HG03442 (cell line): ENCODE data around the gene MAMDC4.
A peak's percentile ranks its signal among the peaks of the same experiment; 100 is the strongest.

Source experiments
- ATAC-seq: cut with Tn5 transposase; IDR thresholded peaks from one replicate; pipeline ENCODE4 v1.9.1; 2021; ENCODE audit warnings: mild to moderate bottlenecking, moderate library complexity; ENCODE audit not compliant: unreplicated experiment

Gene MAMDC4

DNA sequence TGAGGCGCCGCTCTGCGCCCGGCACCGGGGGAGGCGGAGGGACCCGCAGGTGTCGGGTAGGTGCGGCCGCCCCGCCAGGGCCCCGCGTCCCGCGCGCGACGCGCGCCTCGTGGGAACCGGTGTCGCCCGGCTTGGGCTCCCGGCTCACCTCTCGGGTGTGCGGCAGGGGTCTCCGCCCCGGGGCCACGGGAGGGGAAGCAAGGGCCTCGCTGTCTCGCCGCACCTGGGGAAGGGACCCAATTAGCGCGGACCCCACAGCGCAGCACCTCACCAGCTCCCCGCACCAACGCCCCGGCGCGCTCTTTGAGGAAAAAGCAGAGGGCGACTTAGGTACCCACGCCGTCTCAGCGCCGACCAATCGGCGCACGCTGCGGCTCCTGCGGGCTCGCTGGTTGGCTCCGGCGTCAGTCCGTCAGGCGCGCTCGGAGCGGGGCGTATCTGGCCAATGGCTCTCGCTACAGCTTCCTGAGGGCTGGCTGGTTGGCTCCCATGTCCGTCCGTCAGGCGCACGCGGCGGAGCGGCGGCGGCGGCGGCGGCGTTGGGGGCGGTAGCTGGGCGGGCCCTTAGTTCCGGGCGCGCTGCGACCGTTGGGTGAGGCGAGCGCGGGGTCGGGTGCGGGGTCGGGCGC is 33.9 kb downstream of the MAMDC4 start, which contains the start of gene TRAF2:
Gene TRAF2, plus strand, starts transcription at position 567 of the 629 bp plus-strand sequence. CDS start 12,225 bp downstream, outside the sequence.
- ATAC-seq: peak; percentile 70

DNA sequence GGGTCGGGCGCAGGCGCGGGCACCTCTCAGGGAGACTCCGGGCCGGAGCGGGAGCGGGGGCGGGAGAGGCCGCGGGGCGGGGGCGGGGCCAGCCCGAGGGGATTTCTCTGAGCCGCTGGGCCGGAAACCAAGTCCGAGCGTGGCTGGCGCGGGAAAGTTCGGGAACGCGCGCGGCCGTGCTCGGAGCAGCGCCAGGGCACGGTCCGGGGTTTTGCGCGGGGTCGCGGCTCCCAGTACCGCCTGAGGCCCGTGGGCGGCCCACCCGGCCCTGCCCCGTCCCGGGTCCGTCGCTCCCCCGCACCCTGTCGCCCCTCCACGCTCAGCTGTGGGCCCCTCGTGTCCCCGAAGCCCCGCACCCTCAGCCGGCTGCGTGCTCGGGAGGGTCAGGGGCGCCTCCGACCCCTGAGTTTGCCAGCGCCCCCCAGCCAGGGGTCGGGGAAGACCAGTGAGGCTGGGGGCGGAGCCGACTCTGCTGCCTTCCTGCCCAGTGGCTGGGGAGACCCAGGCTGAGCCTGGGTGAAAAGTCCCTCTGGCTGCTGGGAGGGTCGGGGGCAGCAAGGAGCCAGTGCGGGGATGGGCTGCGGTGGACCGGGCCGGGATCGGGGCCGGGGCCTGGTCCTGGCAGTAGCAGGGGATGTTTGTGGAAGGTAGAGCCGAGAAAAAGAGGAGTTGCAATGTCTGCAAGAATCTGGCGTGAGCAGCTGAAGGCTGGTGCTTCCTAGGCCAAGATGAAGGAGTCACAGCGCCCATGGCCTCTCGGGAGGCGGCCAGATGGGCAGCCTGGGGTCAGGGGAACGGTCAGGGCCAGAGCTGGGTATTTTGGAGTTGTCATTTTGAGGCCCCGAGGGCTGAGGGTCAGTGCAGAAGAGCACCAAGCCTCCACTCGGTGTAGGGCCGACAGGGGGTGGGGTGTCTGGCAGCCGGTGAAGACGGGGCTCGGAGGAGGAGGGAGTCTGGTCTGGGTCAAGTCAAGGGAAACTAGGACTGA is 34.8 kb downstream of the MAMDC4 start:
- ATAC-seq: peak; percentile 27

DNA sequence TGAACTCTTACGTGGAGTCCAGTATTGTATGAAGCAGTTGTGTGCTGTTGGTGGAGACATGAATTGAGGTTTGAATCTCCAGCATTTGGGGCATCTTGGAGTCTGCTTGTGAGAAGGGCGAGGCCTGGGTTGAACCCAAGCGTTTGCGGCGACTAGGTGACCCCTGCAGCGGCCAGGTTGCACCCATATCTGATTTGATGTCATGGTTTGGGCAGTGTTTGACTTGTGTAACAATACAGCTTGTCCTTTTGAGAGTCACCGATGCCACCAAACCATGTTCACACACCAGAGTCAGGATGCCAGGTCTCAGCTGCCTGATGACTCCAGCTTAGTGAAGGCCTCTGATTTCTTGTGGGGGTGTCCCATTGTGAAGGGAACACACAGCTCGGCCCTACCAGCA is 36.3 kb downstream of the MAMDC4 start:
- ATAC-seq: no peak

DNA sequence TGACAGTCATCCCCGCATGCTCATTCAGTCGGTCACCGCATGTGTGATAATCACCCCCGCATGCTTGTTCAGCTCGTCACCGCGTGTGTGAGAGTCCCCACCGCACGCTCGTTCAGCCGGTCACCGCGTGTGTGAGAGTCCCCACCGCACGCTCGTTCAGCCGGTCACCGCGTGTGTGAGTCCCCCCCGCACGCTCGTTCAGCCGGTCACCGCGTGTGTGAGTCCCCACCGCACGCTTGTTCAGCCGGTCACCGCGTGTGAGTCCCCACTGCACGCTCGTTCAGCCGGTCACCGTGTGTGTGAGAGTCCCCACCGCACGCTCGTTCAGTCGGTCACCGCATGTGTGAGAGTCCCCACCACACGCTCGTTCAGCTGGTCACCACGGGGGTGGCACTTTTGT is 37.7 kb downstream of the MAMDC4 start:
- no peak for ATAC-seq

DNA sequence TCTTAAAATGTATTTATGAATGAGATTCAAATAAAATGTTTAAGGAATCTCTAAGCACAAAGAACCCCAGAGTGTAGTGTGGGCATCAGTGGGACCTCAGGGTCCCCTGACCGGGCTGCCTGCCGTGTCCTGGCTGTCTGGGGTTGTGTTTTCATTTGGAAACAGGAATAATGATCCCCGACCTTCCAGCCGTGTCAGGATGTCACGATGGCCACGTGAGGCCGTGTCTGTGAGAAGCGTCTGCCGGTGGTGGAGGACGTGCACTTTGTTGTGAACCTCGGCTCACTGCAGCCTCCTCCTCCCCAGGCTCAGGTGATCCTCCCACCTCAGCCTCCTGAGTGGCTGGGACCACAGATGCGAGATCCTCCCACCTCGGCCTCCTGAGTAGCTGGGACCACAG is 38.5 kb downstream of the MAMDC4 start:
- ATAC-seq: no peak

DNA sequence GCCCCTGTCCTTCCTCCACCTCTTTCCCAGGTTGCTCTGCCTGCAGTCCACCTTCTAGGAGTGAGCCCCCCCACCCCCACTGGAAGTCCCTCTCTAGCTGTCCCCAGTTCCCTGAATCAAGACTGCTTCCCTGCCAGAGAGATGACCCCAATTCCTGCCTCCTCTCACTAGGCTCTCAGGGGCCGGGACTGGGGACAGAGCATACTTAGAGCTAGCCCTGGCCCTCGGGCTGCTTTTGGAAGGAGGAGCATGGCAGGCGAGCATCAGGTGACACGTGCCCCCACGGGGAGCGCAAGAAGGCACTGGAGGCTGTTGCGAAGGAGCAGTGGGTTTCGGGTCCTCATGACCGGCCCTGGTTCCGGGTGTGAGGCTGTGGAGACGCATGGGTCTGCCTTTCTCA is 43.9 kb downstream of the MAMDC4 start:
- ATAC-seq: no peak

DNA sequence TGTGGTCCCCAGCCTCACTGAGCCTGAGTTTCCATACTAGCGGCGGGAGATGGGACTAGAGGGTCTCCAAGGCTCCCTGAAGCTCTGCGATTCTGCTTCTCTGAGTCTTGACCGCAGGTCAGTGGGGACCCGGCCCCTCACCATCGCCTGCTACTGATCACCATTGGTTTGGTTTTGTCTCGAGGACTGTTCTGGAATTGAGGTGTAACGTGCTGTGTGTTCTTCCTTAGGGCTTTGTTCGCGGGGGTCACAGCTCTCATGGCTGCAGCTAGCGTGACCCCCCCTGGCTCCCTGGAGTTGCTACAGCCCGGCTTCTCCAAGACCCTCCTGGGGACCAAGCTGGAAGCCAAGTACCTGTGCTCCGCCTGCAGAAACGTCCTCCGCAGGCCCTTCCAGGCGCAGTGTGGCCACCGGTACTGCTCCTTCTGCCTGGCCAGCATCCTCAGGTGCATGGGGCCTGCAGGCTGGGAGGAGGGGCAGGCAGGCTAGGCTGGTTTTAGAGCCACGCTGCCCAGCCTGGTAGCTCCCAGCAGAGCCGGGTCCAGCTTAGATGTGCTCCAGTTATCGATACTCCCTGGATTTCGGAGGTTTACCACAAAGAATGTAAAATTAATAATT is 46.4 kb downstream of the MAMDC4 start:
- no peak for ATAC-seq

DNA sequence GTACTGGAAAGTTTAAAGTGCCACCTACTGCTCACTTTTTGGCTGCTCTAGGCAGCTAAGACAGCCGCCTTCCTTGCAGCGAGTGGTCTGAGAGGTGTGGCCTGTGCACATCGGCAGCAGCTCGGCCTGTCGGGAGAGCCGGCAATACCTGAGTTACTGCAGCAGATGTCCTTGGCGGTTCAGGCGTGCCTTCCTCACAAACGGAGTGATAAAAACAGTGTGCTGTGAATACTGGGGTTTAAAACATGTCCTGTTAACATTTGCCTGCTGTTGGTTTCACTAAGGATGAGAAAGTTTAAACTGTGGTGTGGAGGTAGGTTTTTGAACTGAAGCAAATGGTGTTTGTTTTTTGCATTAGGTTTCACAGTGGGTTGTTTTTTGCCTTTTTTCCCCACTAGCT is 47.0 kb downstream of the MAMDC4 start:
- ATAC-seq: no peak

DNA sequence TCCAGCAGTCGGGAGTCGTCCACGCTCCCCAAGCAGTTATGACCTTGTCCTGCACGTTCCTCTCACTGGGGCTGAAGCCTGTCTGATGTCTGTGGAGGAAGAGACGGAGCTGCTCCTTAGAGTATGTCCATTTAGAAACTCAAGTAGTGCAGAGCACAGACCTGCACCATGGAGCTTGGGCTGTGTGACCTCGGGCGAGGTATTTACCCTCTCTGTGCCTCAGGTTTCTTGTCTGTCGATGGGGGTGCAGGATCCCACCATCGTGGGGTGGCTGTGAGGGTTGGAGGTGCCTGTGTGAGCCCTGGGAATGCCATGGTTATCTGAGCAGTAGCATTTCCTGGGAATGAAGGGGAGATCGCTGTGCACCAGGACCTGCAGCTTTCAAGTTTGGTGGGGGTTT is 48.4 kb downstream of the MAMDC4 start:
- ATAC-seq: no peak

DNA sequence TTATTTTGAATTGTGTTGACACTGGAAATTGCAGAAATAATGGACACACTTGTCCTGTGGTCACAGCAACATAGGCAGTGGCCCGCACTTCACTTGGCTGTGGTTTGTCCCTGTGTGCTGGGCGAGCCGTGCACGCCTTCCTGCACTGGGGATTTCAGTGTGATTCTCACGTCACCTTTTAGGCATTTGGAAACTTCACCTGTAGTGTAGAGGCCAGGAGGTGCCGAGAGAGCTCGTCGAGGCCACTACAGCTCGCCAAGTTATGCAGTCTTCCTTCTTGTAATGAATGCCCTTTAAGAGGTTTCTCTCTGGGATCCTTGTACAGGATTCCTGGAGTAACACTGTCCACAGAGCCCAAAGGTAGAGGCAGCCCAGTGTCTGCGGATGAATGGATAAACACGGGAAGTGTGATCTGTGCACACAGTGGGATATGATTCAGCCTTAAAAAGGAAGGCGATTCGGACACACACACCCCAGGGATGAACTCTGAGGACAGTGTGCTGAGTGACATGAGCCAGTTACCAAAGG is 48.9 kb downstream of the MAMDC4 start:
- ATAC-seq: no peak

DNA sequence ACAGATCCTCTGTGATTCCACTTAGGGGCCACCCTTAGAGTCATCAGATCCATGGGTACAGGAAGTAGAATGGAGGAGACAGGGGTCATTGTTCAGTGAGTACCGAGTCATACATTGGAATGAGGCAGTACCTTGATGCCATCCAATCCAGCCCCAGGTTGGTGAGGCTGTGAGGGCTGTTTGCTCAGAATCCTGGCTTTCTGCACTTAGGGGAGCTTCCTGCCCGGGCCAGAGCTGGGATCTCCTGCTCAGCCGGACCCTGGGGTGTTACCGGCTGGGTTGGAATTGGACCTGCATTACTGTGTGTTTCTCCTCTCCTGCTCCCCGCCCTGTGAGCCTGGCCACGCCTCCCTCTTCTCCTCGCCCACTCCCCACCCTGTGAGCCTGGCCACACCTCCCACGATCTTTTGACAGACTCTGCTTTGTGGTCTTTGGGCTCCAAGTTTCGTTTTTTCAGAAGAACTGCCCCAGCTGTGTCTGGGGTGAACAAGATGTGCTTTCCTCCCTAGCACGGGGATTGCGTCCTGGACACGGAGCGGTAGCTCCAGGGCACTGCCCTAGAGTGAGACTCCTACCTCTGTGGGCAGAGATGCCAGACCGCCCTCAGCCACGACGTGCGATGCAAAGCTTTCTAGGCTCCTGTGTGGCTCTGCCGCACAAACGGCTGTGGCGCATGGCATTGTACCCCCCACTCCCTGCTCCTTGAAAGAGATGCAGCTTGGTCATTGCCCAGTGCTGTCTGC is 49.5 kb downstream of the MAMDC4 start:
- peak; percentile 36 for ATAC-seq

DNA sequence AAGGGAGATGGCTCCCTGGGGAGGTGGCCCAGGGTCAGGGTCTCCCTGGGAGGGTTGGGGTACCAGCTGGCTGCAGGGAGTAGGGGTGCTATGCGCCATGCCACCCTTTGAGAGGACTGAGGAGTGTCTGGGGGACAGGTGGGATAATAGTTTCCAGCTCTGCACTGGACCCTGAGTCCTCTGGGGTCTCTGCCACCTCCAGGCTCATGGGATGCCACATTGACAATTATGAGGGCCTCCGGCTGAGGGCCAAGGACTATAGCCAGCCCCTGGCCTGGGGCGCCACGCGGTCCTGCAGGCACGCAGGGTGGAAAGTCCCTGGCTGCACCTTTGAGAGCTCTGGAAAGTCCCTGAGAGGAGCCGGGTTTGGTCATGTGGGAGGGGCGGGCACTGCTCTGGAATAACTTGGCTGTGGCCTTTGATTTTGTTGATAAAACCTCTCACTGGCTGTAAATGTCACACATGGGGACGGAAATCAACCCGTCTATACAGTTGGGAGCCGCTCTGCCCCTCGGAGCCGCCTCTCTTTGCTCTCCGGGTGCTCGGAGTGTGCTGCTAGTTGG is 50.2 kb downstream of the MAMDC4 start:
- ATAC-seq: peak; percentile 57

DNA sequence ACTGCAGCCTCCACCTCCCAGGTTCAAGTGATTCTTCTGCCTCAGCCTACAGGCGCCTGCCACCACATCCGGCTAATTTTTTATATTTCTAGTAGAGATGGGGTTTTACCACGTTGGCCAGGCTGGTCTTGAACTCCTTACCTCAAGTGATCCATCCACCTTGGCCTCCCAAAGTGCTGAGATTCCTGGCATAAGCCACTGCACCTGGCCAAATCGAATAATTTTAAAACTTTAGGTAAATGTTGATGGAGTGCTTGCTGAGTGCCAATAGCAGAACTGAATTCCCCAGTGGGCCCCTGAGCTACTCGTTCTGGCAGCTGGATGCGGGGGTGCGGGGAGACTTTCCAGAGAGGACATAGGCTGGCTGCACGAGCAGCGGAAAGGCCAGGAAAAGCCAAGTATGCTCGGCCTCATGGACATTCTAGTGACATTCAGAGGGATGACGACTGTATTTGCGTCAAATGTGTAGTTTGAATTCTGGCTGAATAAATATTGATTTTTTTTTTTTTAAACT is 51.0 kb downstream of the MAMDC4 start:
- no peak for ATAC-seq

DNA sequence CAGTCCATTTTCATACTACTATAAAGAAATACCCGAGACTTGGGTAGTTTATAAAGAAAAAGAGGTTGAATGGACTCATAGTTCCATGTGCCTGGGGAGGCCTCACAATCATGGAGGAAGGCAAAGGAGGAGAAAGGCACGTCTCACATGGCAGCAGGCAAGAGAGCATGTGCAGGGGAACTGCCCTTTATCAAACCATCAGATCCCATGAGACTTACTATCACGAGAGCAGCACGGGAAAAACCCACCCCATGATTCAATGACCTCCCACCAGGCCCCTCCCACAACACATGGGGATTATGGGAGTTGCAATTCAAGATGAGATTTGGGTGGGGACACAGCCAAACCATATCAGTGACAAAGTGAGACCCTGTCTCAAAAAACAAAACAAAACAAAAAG is 54.1 kb downstream of the MAMDC4 start:
- no peak for ATAC-seq

DNA sequence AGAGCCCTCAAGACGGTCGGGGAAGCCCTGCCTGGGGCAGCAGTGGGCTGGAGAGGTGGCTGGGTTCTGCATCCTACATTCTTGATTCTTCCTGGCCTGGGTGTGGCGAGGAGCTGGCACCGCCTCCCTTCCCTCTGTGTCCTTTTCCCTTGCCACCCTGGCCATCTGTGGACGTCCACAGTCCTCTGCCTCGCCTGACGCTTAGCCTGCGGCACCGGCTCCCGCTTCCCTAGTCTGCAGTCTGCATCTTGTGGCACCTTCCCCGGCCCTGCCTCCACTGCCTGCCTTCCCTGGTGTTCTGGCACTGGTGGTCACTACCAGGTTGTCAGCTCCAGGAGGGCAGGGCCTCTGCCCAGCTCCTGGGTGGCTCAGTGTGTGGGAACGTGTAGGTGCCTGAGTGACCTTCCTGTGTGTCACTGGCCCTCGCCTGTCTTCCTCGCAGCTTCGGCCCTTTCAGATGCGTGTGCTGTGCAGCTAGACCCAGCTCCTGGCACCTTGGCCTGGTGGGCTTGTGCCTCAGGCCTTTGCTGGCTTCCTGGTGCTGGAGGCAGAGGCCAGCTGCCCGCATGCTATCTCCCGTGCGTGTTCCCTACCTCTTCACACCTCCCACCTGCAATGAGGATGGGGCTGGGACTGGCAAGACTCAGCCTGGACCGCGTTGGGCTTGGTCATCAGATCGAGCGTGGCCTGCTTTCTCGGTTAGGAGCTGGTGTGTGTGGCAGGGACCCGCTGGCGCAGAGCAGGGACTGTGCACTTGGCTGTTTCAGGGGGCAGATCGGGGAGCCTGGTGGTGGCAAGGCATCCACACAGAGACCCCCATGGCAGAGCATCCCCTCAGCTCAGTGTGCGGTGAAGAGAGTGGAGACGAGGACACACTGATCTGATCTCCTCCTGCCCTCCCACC is 55.1 kb downstream of the MAMDC4 start:
- ATAC-seq: no peak
